Endodermal cell (in vitro differentiated cells): ENCODE data around the gene GRIK4. TPM values are rescaled to one million over a fixed set of nuclear protein-coding genes. Genes with fewer than 3 reads are reported as not detected.

Experiments
- DNase-seq: peaks from one replicate; pipeline ENCODE4 v3.0.0-alpha.2; 2017
- H3K27ac ChIP-seq: 2 replicates; pipeline ENCODE4 v1.5.1; 2013; ENCODE audit warnings: mild to moderate bottlenecking, low read depth, low read length, moderate library complexity
- H3K27me3 ChIP-seq: 2 replicates; pipeline ENCODE4 v1.6.1; 2013; ENCODE audit warnings: mild to moderate bottlenecking, low read length, moderate library complexity; ENCODE audit not compliant: insufficient read depth, control insufficient read depth, poor library complexity, severe bottlenecking
- H3K36me3 ChIP-seq: 2 replicates; pipeline ENCODE4 v1.7.0; 2013; ENCODE audit warnings: mild to moderate bottlenecking, low read length, moderate library complexity; ENCODE audit not compliant: control insufficient read depth, insufficient read depth
- H3K4me1 ChIP-seq: one replicate; pipeline ENCODE4 v1.7.0; 2013; ENCODE audit warnings: low read length; ENCODE audit not compliant: control insufficient read depth, insufficient read depth
- H3K4me3 ChIP-seq: 2 replicates; pipeline ENCODE4 v1.5.1; 2013; ENCODE audit warnings: mild to moderate bottlenecking, low read length, moderate library complexity
- H3K9ac ChIP-seq: 2 replicates; pipeline ENCODE4 v1.6.1; 2013; ENCODE audit warnings: mild to moderate bottlenecking, low read length, moderate library complexity; ENCODE audit not compliant: poor library complexity, severe bottlenecking; ENCODE audit errors: extremely low read depth
- H3K9me3 ChIP-seq: 2 replicates; pipeline ENCODE4 v1.6.1; 2013; ENCODE audit warnings: mild to moderate bottlenecking, low read length, moderate library complexity; ENCODE audit not compliant: control insufficient read depth
- H3K27ac Mint-ChIP-seq: 2 replicates; pipeline ENCODE4 v1.8.0; 2020; ENCODE audit warnings: mixed read lengths
- H3K27me3 Mint-ChIP-seq: 2 replicates; pipeline ENCODE4 v1.8.0; 2021; ENCODE audit warnings: mild to moderate bottlenecking, mixed read lengths; ENCODE audit not compliant: insufficient read depth
- H3K36me3 Mint-ChIP-seq: 2 replicates; pipeline ENCODE4 v1.8.0; 2020; ENCODE audit warnings: low read depth, mixed read lengths
- H3K4me1 Mint-ChIP-seq: 2 replicates; pipeline ENCODE4 v1.8.0; 2020; ENCODE audit warnings: mixed read lengths
- H3K4me3 Mint-ChIP-seq: 2 replicates; pipeline ENCODE4 v1.8.0; 2020; ENCODE audit warnings: mild to moderate bottlenecking, moderate library complexity, mixed read lengths
- H3K9me3 Mint-ChIP-seq: 2 replicates; pipeline ENCODE4 v1.8.0; 2020; ENCODE audit warnings: mild to moderate bottlenecking, mixed read lengths
- WGBS, 2 experiments: methylation state at CpG; one replicate each; pipeline versions ENCODE4 v1.1.5 to v1.1.7; 2013; ENCODE audit warnings: missing lambda C conversion rate in 2 of 2, mixed read lengths in 1 of 2; ENCODE audit not compliant: insufficient coverage in 1 of 2, insufficient read length in 1 of 2; 5-methylcytosine and 5-hydroxymethylcytosine counted together
- total RNA-seq, 2 donors: library from RNA; stranded (reverse); fragmentation: NEBNext Ultra II Directional in 1 of 2; extraction: Animal tissue kit (Norgen Biotek cat#: 25700) in 1 of 2; gene quantifications; 2 replicates in 1 of 2; 3 replicates in 1 of 2; pipeline ENCODE4 v1.2.1, GENCODE V29; 2021
- TF ChIP-seq, protein P1 (sequence below): fragments of 200-600 bp; sonication (generic); conservative IDR thresholded peaks from 2 replicates; pipeline ENCODE4 v1.5.0; 2021; ENCODE audit warnings: antibody characterized with exemption, mild to moderate bottlenecking

Gene GRIK4
- total RNA-seq, 2 donors from 2014 or later: 1.7 to 3.5 TPM

DNA sequence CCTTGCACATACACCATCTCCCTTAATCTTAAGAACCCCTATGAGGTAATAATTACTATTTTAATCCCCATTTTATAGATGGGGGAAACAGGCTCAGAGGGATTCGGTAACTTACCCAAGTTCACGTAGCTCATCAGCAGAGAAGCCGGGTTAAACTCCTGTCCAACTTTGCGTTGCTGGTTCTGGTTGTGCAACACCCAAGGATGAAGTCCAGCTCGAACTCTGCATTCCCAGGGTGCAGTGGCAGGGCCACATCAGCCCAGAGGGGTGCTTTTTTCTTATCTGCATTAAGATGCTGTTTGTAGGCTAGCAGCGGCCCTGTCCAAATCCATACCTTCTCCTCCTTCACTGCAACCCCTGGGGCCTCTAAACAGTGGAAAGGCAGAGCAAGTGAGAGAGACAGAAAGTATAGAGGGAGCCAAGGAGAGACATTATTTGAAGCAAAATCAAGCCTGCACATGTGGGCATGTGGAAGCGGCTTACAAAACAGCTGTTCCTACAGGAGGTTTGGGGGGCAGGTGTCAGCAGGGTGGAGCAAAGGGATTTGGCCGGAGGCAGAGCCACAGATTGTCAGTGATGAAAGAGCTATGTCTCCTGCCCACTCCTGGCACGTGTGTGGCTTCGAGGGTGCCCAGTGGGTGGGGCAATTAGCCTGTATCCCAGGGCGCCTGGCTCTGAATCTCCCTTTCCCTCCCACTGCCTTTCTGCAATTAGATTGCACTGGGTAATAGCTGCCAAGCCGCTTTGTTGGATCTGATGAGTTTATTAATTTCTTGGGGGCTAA is 382.8 kb downstream of the GRIK4 start:
- Mint-ChIP-seq H3K4me1 (peaks cover 16% of the 10 kb centered on the region), H3K27ac (no peak overlapping the region), H3K27me3 (peaks cover 47% of the 10 kb centered on the region), H3K36me3 (no peaks in the 10 kb centered on the region), H3K9me3 (no peaks in the 10 kb centered on the region), H3K4me3 (no peak overlapping the region)
- TF ChIP-seq, protein P1, sequence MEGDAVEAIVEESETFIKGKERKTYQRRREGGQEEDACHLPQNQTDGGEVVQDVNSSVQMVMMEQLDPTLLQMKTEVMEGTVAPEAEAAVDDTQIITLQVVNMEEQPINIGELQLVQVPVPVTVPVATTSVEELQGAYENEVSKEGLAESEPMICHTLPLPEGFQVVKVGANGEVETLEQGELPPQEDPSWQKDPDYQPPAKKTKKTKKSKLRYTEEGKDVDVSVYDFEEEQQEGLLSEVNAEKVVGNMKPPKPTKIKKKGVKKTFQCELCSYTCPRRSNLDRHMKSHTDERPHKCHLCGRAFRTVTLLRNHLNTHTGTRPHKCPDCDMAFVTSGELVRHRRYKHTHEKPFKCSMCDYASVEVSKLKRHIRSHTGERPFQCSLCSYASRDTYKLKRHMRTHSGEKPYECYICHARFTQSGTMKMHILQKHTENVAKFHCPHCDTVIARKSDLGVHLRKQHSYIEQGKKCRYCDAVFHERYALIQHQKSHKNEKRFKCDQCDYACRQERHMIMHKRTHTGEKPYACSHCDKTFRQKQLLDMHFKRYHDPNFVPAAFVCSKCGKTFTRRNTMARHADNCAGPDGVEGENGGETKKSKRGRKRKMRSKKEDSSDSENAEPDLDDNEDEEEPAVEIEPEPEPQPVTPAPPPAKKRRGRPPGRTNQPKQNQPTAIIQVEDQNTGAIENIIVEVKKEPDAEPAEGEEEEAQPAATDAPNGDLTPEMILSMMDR: no peak
- H3K9ac ChIP-seq: no peak overlapping the region
- H3K36me3 ChIP-seq: no peaks in the 10 kb centered on the region
- no peak overlapping the region for H3K27ac ChIP-seq
- H3K27me3 ChIP-seq: no peaks in the 10 kb centered on the region
- no peak overlapping the region for H3K4me3 ChIP-seq
- WGBS, 2 experiments: 88 to 94% methylated on average over 7 to 11 of the region's 12 CpGs
- H3K4me1 ChIP-seq: no peaks in the 10 kb centered on the region
- H3K9me3 ChIP-seq: no peaks in the 10 kb centered on the region
- DNase-seq: no peak

DNA sequence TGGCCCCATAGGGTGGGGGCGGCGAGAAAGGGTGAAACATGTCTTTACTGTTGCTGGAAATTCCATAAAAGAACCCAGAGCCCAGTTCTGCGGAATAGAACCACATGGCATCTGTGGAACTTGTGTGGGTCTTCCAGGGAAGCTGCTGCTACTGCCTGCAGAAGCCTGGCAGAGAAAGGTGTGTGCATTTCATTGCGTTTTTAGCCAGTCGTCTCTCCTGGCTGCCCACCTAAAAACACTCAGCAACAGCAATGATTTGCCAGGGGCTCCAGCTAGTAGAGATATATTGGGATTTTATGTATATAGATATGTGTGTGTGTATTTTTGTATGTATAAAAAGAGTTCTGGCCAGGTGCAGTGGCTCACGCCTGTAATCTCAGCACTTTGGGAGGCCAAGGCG is 385.1 kb downstream of the GRIK4 start:
- no peak for DNase-seq
- no peaks in the 10 kb centered on the region for H3K9me3 ChIP-seq
- peaks cover 9% of the 10 kb centered on the region for H3K4me1 ChIP-seq
- no peaks in the 10 kb centered on the region for H3K27me3 ChIP-seq
- no peak overlapping the region for H3K9ac ChIP-seq
- H3K27ac ChIP-seq: no peak overlapping the region
- H3K36me3 Mint-ChIP-seq: no peaks in the 10 kb centered on the region
- 92 to 96% methylated on average over 4 to 7 of the region's 7 CpGs for WGBS, 2 experiments
- H3K4me3 ChIP-seq: no peak overlapping the region
- H3K4me3 Mint-ChIP-seq: no peak overlapping the region
- no peaks in the 10 kb centered on the region for H3K36me3 ChIP-seq
- H3K27ac Mint-ChIP-seq: no peak overlapping the region
- TF ChIP-seq, protein P1: no peak
- no peaks in the 10 kb centered on the region for H3K9me3 Mint-ChIP-seq
- H3K4me1 Mint-ChIP-seq: peaks cover 35% of the 10 kb centered on the region
- H3K27me3 Mint-ChIP-seq: peaks cover 39% of the 10 kb centered on the region

DNA sequence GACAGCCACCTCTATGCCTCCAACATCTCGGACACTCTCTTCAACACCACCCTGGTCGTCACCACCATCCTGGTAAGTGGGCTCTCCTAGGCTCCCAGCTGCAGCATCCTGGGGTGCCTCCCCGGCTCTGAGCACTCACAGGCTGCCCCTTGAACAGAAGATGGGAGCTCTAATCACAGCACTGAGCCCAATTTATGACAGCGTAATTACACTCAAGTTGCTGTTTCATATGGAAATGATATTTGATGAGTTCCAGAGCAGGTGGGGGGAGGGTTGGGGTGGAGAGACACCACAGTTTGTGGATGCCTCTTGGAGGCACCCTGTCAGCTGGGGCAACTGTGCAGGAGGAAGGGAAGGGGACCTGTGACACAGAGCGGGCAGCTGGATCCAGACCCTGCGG is 387.0 kb downstream of the GRIK4 start:
- DNase-seq: no peak
- Mint-ChIP-seq H3K4me1 (peaks cover 33% of the 10 kb centered on the region), H3K9me3 (no peaks in the 10 kb centered on the region), H3K27me3 (peaks cover 26% of the 10 kb centered on the region), H3K4me3 (no peak overlapping the region), H3K36me3 (no peaks in the 10 kb centered on the region), H3K27ac (no peak overlapping the region)
- 90 to 100% methylated on average over 3 to 5 of the region's 6 CpGs for WGBS, 2 experiments
- Histone ChIP-seq H3K9me3 (no peaks in the 10 kb centered on the region), H3K27ac (no peak overlapping the region), H3K36me3 (no peaks in the 10 kb centered on the region), H3K4me1 (peaks cover 9% of the 10 kb centered on the region), H3K9ac (no peak overlapping the region), H3K27me3 (peaks cover 7% of the 10 kb centered on the region), H3K4me3 (no peak overlapping the region)
- TF ChIP-seq, protein P1: no peak
